SK-N-DZ (cell line): ENCODE data around the gene GCK.
A peak's percentile ranks its signal among the peaks of the same experiment; 100 is the strongest.
"Not testable (repeated sequence)": the region's sequence is repeated elsewhere in the genome, so short reads cannot be mapped to it uniquely, and the experiment has no call there.

Source experiments
- DNase-seq: peaks from one replicate; pipeline ENCODE4 v3.0.0-alpha.2; 2015; ENCODE audit warnings: low spot score

GCK gene

GRCh38 chr7:44142028-44142427, 47.2 kb downstream of the GCK start:
- no peak for DNase-seq

GRCh38 chr7:44141221-44141850, 47.9 kb downstream of the GCK start, which contains the start of gene MYL7:
Gene MYL7, minus strand, starts transcription at chr7:44141332. Its CDS starts 27 bp downstream, at chr7:44141305.
- no peak for DNase-seq

GRCh38 chr7:44140341-44140740, 48.9 kb downstream of the GCK start:
- no peak for DNase-seq

- DNase-seq = no peak
Measured at GRCh38 chr7:44139311-44140010, 49.8 kb downstream of the GCK start.

- DNase-seq = no peak
Measured at GRCh38 chr7:44138698-44139097, 50.5 kb downstream of the GCK start.

GRCh38 chr7:44136731-44137130, 52.5 kb downstream of the GCK start:
- DNase-seq = no peak

GRCh38 chr7:44134943-44135628, 54.2 kb downstream of the GCK start:
- no peak for DNase-seq

GRCh38 chr7:44133295-44133694, 55.9 kb downstream of the GCK start:
- DNase-seq = no peak

- no peak for DNase-seq
Measured at GRCh38 chr7:44132039-44132438, 57.2 kb downstream of the GCK start.

GRCh38 chr7:44131173-44132029, 57.8 kb downstream of the GCK start:
- peak; percentile 72 for DNase-seq

GRCh38 chr7:44128721-44129582, 60.3 kb downstream of the GCK start:
- DNase-seq = no peak

- DNase-seq = no peak
Measured at GRCh38 chr7:44127161-44127560, 62.1 kb downstream of the GCK start.

- DNase-seq = not testable (repeated sequence)
Measured at GRCh38 chr7:44126574-44126973, 62.7 kb downstream of the GCK start.

GRCh38 chr7:44124822-44125202, 64.4 kb downstream of the GCK start:
- DNase-seq = no peak

GRCh38 chr7:44123190-44124003, 65.8 kb downstream of the GCK start, which contains the start of gene POLD2:
Gene POLD2, minus strand, starts transcription at chr7:44123548. Its CDS starts 1,495 bp downstream, at chr7:44122053.
- DNase-seq = peak; percentile 98

- no peak for DNase-seq
Measured at GRCh38 chr7:44122529-44122928, 66.7 kb downstream of the GCK start.

GRCh38 chr7:44121761-44122420, 67.3 kb downstream of the GCK start:
- no peak for DNase-seq

- no peak for DNase-seq
Measured at GRCh38 chr7:44120395-44120794, 68.8 kb downstream of the GCK start.

GRCh38 chr7:44119829-44120380, 69.3 kb downstream of the GCK start:
- no peak for DNase-seq
